HEK293 (cell line): ENCODE measurements around the gene TNIK.
A peak's percentile ranks its signal among the peaks of the same experiment; 100 is the strongest.

Experiments used
- CTCF ChIA-PET: fragments of 350-600 bp; formaldehyde crosslinking; extraction: SDS; loops from one replicate; lab custom pipeline; 2021; ENCODE audit warnings: antibody characterized with exemption; lab: Yijun Ruan, JAX
- POLR2A ChIA-PET: fragments of 300-600 bp; formaldehyde crosslinking; extraction: SDS; loops from one replicate; lab custom pipeline; 2020; ENCODE audit warnings: antibody characterized with exemption, inconsistent platforms; lab: Yijun Ruan, JAX
- H3K27ac ChIP-seq: fragments of 200-500 bp; sonication (Bioruptor generic); 2 replicates; pipeline ENCODE4 v1.5.1; 2014; ENCODE audit warnings: low read depth, low read length, control low read depth, inconsistent platforms; ENCODE audit errors: extremely low read depth
- H3K36me3 ChIP-seq, 2 experiments: fragments of 200-500 bp in 1 of 2; sonication (Bioruptor generic) in 1 of 2; 1 replicate in 1 of 2; 2 replicates in 1 of 2; pipeline ENCODE4 v1.5.1; 2014 to 2017; ENCODE audit warnings: inconsistent platforms in 2 of 2, low read length in 2 of 2; ENCODE audit not compliant: control insufficient read depth in 2 of 2, insufficient read depth in 1 of 2
- H3K4me1 ChIP-seq: fragments of 200-500 bp; sonication (Bioruptor generic); 2 replicates; pipeline ENCODE4 v1.5.1; 2014; ENCODE audit warnings: mild to moderate bottlenecking, low read length, inconsistent platforms; ENCODE audit not compliant: control insufficient read depth, insufficient read depth
- H3K4me3 ChIP-seq: 2 replicates; pipeline ENCODE4 v1.5.1; 2011; ENCODE audit warnings: low read depth, mild to moderate bottlenecking, control low read depth, low read length, moderate library complexity
- H3K9me3 ChIP-seq: fragments of 200-500 bp; sonication (Bioruptor generic); 2 replicates; pipeline ENCODE4 v1.5.1; 2014; ENCODE audit warnings: low read depth, low read length, inconsistent platforms; ENCODE audit not compliant: control insufficient read depth, insufficient read depth
- EGR2 ChIP-seq: fragments of 450-650 bp; formaldehyde crosslinking; IDR thresholded peaks from 2 replicates; pipeline ENCODE4 v1.5.1; 2016; ENCODE audit warnings: low read depth, missing biosample characterization, missing genetic modification characterization
- KLF1 ChIP-seq: fragments of 450-650 bp; formaldehyde crosslinking; IDR thresholded peaks from 2 replicates; pipeline ENCODE4 v1.5.1; 2016; ENCODE audit warnings: missing biosample characterization, missing genetic modification characterization
- KLF7 ChIP-seq: fragments of 450-650 bp; formaldehyde crosslinking; IDR thresholded peaks from 2 replicates; pipeline ENCODE4 v1.5.1; 2016; ENCODE audit warnings: missing biosample characterization, missing genetic modification characterization, borderline replicate concordance
- PRDM1 ChIP-seq: fragments of 450-650 bp; formaldehyde crosslinking; IDR thresholded peaks from 2 replicates; pipeline ENCODE4; 2016; ENCODE audit warnings: missing biosample characterization, missing genetic modification characterization
- REST ChIP-seq: fragments of 450-650 bp; formaldehyde crosslinking; IDR thresholded peaks from 2 replicates; pipeline ENCODE4 v1.5.1; 2016; ENCODE audit warnings: missing biosample characterization, missing genetic modification characterization
- TRIM28 ChIP-seq: IDR thresholded peaks from 2 replicates; pipeline ENCODE4 v1.6.1; 2011; ENCODE audit warnings: low read length, control low read depth, borderline replicate concordance
- WT1 ChIP-seq: fragments of 450-650 bp; formaldehyde crosslinking; IDR thresholded peaks from 2 replicates; pipeline ENCODE4 v1.5.1; 2016; ENCODE audit warnings: missing biosample characterization, missing genetic modification characterization
- ZBTB7A ChIP-seq: fragments of 450-650 bp; formaldehyde crosslinking; IDR thresholded peaks from 2 replicates; pipeline ENCODE4 v1.5.1; 2016; ENCODE audit warnings: low read depth, missing biosample characterization, missing genetic modification characterization
- ZNF19 ChIP-seq: fragments of 450-650 bp; formaldehyde crosslinking; IDR thresholded peaks from 2 replicates; pipeline ENCODE4; 2016; ENCODE audit warnings: missing biosample characterization, missing genetic modification characterization, low read depth
- ZNF23 ChIP-seq: fragments of 450-650 bp; formaldehyde crosslinking; IDR thresholded peaks from 2 replicates; pipeline ENCODE4 v1.5.1; 2016; ENCODE audit warnings: missing biosample characterization, missing genetic modification characterization, borderline replicate concordance
- ZNF292 ChIP-seq: fragments of 450-650 bp; formaldehyde crosslinking; IDR thresholded peaks from 2 replicates; pipeline ENCODE4 v1.5.1; 2016; ENCODE audit warnings: low read depth, missing biosample characterization, missing genetic modification characterization, borderline replicate concordance
- ZNF366 ChIP-seq: fragments of 450-650 bp; formaldehyde crosslinking; conservative IDR thresholded peaks from 2 replicates; pipeline ENCODE4 v1.5.1; 2016; ENCODE audit warnings: missing biosample characterization, missing genetic modification characterization
- ZNF37A ChIP-seq: fragments of 450-650 bp; IDR thresholded peaks from 2 replicates; pipeline ENCODE4 v1.5.1; 2018; ENCODE audit warnings: missing biosample characterization, missing genetic modification characterization
- ZNF391 ChIP-seq: fragments of 450-650 bp; formaldehyde crosslinking; IDR thresholded peaks from 2 replicates; pipeline ENCODE4 v1.5.1; 2016; ENCODE audit warnings: low read depth, missing biosample characterization, missing genetic modification characterization, borderline replicate concordance
- ZNF560 ChIP-seq: fragments of 450-650 bp; formaldehyde crosslinking; IDR thresholded peaks from 2 replicates; pipeline ENCODE4 v1.5.1; 2017; ENCODE audit warnings: missing biosample characterization, missing genetic modification characterization, borderline replicate concordance
- ZNF571 ChIP-seq: fragments of 450-650 bp; formaldehyde crosslinking; IDR thresholded peaks from 2 replicates; pipeline ENCODE4 v1.5.0; 2017; ENCODE audit warnings: missing biosample characterization, missing genetic modification characterization
- ZNF600 ChIP-seq: fragments of 450-650 bp; formaldehyde crosslinking; IDR thresholded peaks from 2 replicates; pipeline ENCODE4 v1.5.1; 2016; ENCODE audit warnings: missing biosample characterization, missing genetic modification characterization
- ZNF639 ChIP-seq: fragments of 450-650 bp; formaldehyde crosslinking; IDR thresholded peaks from 2 replicates; pipeline ENCODE4 v1.5.1; 2016; ENCODE audit warnings: missing biosample characterization, missing genetic modification characterization
- ZNF830 ChIP-seq: fragments of 450-650 bp; IDR thresholded peaks from 2 replicates; pipeline ENCODE4 v1.5.0; 2018; ENCODE audit warnings: missing biosample characterization, missing genetic modification characterization, low read depth, mild to moderate bottlenecking, moderate library complexity
- TF ChIP-seq, protein P1 (sequence below): fragments of 450-650 bp; formaldehyde crosslinking; IDR thresholded peaks from 2 replicates; pipeline ENCODE4 v1.5.1; 2016; ENCODE audit warnings: missing biosample characterization, missing genetic modification characterization, low read depth
- TF ChIP-seq, protein P2 (sequence below): fragments of 450-650 bp; formaldehyde crosslinking; IDR thresholded peaks from 2 replicates; pipeline ENCODE4 v1.5.0; 2017; ENCODE audit warnings: missing biosample characterization, missing genetic modification characterization, borderline replicate concordance
- TF ChIP-seq, protein P3 (sequence below): fragments of 450-650 bp; formaldehyde crosslinking; IDR thresholded peaks from 2 replicates; pipeline ENCODE4 v1.5.1; 2016; ENCODE audit warnings: missing biosample characterization, missing genetic modification characterization, borderline replicate concordance

TNIK gene

GRCh38 chr3:171428892-171429291 lies 31.3 kb downstream of the TNIK start (continued):
- TF ChIP-seq, protein P1, sequence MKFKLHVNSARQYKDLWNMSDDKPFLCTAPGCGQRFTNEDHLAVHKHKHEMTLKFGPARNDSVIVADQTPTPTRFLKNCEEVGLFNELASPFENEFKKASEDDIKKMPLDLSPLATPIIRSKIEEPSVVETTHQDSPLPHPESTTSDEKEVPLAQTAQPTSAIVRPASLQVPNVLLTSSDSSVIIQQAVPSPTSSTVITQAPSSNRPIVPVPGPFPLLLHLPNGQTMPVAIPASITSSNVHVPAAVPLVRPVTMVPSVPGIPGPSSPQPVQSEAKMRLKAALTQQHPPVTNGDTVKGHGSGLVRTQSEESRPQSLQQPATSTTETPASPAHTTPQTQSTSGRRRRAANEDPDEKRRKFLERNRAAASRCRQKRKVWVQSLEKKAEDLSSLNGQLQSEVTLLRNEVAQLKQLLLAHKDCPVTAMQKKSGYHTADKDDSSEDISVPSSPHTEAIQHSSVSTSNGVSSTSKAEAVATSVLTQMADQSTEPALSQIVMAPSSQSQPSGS (tag by site-specific recombination): no peak
- TF ChIP-seq ZBTB7A (tag by site-specific recombination): no peak
- no peak for TF ChIP-seq ZNF639
- TF ChIP-seq ZNF23 (tag by site-specific recombination): no peak
- TF ChIP-seq, protein P2, sequence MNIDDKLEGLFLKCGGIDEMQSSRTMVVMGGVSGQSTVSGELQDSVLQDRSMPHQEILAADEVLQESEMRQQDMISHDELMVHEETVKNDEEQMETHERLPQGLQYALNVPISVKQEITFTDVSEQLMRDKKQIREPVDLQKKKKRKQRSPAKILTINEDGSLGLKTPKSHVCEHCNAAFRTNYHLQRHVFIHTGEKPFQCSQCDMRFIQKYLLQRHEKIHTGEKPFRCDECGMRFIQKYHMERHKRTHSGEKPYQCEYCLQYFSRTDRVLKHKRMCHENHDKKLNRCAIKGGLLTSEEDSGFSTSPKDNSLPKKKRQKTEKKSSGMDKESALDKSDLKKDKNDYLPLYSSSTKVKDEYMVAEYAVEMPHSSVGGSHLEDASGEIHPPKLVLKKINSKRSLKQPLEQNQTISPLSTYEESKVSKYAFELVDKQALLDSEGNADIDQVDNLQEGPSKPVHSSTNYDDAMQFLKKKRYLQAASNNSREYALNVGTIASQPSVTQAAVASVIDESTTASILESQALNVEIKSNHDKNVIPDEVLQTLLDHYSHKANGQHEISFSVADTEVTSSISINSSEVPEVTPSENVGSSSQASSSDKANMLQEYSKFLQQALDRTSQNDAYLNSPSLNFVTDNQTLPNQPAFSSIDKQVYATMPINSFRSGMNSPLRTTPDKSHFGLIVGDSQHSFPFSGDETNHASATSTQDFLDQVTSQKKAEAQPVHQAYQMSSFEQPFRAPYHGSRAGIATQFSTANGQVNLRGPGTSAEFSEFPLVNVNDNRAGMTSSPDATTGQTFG (tag by site-specific recombination): no peak
- TF ChIP-seq PRDM1 (tag by site-specific recombination): no peak
- TF ChIP-seq WT1 (tag by site-specific recombination): no peak
- no peak for TF ChIP-seq KLF7 (tag by site-specific recombination)
- TF ChIP-seq ZNF830 (tag by site-specific recombination): no peak
- TF ChIP-seq, protein P3, sequence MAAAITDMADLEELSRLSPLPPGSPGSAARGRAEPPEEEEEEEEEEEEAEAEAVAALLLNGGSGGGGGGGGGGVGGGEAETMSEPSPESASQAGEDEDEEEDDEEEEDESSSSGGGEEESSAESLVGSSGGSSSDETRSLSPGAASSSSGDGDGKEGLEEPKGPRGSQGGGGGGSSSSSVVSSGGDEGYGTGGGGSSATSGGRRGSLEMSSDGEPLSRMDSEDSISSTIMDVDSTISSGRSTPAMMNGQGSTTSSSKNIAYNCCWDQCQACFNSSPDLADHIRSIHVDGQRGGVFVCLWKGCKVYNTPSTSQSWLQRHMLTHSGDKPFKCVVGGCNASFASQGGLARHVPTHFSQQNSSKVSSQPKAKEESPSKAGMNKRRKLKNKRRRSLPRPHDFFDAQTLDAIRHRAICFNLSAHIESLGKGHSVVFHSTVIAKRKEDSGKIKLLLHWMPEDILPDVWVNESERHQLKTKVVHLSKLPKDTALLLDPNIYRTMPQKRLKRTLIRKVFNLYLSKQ (tag by site-specific recombination): no peak
- no peak for TF ChIP-seq ZNF560 (tag by site-specific recombination)
- no peak for TF ChIP-seq ZNF391
- TF ChIP-seq, all 188 proteins: peak for 0

DNA sequence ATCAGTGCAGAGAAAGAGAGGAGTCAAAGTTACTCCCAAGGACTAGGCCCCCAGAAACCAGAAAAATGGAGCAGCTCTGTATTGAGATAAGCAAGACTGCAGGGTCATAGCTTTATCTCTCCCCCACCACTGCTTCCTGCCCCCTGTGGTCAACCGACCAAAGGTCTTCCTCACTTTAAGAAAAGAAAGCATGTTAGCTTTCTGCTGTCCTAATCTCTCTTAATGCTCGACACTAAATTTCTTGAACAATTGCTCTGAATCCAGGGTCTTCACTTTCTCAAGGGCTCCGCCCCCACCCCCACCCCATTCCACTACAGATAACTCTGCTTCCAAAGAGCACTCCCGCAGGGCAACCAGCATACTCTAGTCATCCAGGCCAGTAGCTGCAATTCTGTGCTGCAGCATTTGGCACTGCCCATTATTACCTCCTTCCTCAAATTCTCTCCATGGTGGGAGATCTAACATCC lies 31.9 kb downstream of the TNIK start:
- CTCF ChIA-PET: interaction anchor here (0.6 kb wide), 1 partner anchor 15 kb away, joined by 3 read pairs; no protein-coding TSS in a partner anchor
- Histone ChIP-seq H3K4me1 (peaks cover 2% of the 10 kb centered on the region; the same call in 1 of the 2 replicates), H3K27ac (no peak overlapping the region), H3K9me3 (no peaks in the 10 kb centered on the region), H3K4me3 (no peak overlapping the region), H3K36me3 (no peaks in the 10 kb centered on the region)
- POLR2A ChIA-PET: no interaction called here
- TF ChIP-seq EGR2 (tag by site-specific recombination): no peak
- no peak for TF ChIP-seq TRIM28
- peak; percentile 52; the same call in 1 of the 2 replicates for TF ChIP-seq ZNF600 (tag by site-specific recombination)
- TF ChIP-seq KLF1 (tag by site-specific recombination): 0 out of 2 replicates have a peak, but pooled peaks have one; percentile 8
- TF ChIP-seq ZNF37A (tag by site-specific recombination): no peak
- TF ChIP-seq ZNF571 (tag by site-specific recombination): no peak
- no peak for TF ChIP-seq ZNF19 (tag by site-specific recombination)
- no peak for TF ChIP-seq ZNF366 (tag by site-specific recombination)
- TF ChIP-seq ZNF292 (tag by site-specific recombination): no peak
- no peak for TF ChIP-seq REST (tag by site-specific recombination)
